GM19023 (cell line): ENCODE measurements around the gene HSPA12B.

ENCODE experiments used
- ATAC-seq: cut with Tn5 transposase; IDR thresholded peaks from one replicate; pipeline ENCODE4 v1.9.1; 2021; ENCODE audit warnings: mild to moderate bottlenecking, moderate library complexity; ENCODE audit not compliant: unreplicated experiment

HSPA12B gene

DNA sequence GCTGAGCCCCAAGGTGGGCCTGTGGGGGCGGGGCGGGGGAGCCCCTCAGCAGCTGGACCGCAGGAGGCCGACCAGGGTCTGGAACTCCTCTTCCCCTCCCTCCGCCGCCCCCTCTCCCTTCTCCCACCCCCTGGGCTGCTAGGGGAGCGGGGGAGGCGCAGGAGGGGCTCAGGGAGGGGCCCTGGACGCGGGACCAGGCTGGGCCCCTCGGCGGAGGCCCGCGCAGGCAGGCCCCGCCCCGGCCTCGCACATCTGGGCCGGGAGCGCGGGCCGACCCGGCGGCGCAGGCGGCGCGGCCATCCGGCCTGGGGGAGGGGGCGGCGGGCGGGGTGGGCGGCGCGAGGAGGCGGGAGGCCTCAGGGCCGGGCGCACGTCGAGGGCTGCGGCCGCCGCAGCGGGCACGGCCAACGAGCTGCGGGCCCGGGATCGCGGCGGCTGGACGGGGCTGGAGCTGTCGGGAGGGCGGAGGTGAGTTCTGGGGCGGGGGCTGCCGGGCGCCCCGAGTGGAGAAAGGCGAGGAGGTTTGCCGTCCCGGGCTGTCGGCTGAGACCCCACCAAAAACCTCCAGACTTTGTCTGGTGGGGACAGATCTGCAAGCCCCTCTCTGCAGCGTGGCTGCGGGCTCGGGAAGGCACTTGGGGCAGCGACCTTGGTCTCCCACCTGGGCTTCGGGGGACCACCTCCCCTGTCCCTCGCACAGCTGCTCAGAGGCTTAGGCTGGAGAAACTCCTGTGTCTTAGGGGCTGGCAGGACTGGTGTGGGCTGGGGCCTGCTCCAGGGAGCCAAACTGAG, at the start of gene HSPA12B:
Gene HSPA12B (plus strand): TSS at position 359 of the 792 bp plus-strand sequence. CDS start 5,990 bp downstream, outside the sequence.
- ATAC-seq: no peak

- no peak for ATAC-seq
Measured at GRCh38 chr20:3685341-3685740, 47.1 kb upstream of the HSPA12B start.

GRCh38 chr20:3686421-3686820, 46.1 kb upstream of the HSPA12B start:
- no peak for ATAC-seq

DNA sequence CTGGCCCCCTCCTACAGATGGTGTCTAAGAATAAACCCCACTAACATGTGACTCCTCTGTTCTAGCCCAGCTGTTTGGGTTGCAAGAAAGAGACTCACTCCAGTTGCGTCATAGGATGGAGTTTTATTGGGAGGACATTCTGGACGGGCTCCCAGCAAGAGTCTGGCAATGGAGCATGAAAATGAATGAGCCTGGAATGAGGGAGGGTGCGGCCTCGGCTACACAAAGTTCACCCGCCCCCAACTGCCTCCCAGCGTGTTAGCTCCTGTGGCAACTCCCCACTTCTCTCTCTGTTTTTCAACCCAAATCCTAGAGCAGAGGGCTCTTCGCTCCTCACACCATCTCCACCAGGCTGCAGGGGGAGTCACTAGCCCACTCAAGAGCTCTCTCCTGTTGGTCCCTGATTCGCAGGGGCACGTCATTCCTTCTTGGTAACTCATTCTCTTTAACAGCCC, 45.6 kb upstream of the HSPA12B start:
- ATAC-seq: no peak

DNA sequence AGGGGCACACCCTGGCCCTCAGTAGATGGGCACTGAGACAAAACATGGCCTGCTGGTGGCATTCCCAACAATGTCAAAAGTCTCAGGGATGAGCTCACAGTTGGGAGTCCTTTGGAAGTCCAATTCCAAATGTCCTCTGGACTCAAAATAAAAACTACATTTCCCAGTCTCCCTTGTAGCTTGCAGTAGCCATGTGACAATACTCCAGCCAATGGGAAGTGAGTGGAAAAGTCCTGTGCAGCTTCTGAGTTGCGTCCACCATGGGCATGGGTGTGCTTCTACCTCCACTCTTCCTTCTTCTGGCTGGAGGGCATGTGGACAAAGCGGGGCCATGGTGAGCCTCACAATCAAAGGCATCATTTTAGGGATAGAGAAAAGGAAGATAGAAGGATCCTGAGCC, 44.8 kb upstream of the HSPA12B start:
- ATAC-seq: no peak

GRCh38 chr20:3689978-3690377, 42.5 kb upstream of the HSPA12B start:
- ATAC-seq: no peak

DNA sequence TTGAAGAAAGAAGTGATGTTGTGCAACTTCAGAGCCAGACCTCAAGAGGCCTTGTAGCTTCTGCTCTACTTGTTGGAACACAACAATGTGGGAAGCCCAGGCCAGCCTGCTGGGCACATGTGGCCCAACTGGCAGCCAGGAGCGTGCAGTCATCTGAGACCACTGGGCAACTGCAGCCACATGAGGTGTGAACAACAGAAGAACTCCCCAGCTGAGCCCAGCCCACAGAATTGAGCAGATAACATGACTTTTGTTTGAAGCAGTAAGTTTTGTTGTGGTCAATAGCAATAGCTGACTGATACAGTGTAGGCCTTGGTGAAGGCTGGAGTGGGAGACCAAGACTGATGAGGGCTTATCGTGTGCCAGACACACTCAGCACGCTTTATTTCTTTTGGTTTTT, 42.1 kb upstream of the HSPA12B start:
- no peak for ATAC-seq

- ATAC-seq: no peak
Measured at GRCh38 chr20:3691306-3691705, 41.2 kb upstream of the HSPA12B start.

GRCh38 chr20:3691897-3692296, 40.6 kb upstream of the HSPA12B start:
- ATAC-seq: no peak

- ATAC-seq: no peak
Measured at GRCh38 chr20:3692706-3693294, 39.7 kb upstream of the HSPA12B start.

DNA sequence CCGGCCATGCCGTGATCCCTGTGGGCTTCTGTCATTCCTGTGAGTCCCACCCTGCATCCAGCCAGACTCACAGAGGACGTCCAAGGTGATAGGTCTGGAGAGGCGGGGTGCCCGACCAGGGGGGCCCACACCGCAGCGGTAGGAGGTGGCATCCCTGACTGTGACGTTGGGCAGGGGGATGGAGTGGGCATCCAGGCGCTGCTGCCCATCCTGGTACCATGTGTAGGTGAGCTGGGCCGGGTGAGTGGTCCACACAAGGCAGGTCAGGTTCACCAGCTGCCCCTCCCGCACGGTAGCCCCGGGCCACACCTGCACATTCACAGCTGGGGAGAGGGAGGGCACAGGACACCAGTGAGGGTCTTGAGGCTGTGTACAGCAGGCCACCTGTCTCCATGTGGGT, 39.1 kb upstream of the HSPA12B start:
- ATAC-seq: no peak

DNA sequence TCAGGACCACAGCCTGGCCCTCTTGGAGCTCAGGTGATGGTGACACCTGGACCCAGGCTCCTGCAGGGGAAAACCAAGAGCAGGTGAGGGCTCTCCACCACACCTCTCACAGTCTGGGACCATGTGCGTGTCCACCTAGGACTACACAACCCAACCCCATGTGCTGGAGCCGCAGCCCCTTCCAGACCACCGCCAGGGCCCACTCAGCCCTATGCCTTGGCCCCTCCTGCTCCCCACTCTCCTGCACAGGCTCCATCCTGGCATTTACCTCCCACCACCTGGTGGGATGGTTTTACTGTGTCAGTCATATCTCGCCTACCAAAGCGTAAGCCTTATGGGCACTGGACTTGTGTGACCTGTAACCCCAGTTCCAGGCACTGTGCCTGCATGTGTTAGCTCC, 37.6 kb upstream of the HSPA12B start:
- ATAC-seq: no peak

- ATAC-seq: no peak
Measured at GRCh38 chr20:3696200-3696599, 36.3 kb upstream of the HSPA12B start.

DNA sequence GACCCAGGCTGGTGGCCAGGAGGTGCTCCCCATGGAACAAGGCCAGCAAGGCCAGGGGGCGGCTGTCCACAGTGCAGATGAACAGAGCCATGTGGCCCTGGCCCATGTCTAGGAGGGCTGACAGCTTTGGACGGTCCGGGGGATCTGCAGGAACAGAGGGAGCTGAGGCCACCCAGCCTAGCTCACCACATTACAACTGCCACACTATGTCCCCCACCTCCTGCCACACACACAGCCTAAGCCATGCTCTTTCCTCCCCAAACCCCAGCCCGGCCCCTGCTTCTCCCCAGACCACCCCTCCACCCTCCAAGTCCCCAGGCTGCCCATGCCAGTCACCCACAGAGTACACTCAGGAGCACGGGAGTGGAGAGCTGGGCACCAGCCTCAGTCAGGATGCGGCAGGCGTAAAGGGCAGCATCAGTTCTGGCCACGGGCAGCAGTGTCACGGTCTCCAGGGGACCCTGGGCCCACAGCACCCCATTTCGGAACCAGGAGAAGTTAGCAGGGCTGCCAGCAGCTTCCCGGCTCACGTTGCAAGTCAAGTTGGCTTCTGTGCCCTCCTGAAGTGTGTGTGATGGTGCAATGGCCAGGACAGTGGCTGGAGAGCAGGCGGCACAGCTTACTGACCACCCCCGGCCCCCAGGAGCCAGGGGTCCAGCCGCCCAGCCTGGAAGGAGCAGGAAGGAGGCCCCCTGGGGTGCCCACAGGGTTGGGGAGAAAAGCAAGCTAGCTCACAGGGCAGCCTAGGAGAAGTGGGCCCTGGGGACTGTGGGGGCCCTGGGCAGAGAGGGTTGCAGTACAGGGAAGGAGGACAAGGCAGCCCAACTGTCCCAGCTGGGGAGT, 35.5 kb upstream of the HSPA12B start:
- ATAC-seq: no peak

- no peak for ATAC-seq
Measured at GRCh38 chr20:3697588-3698305, 34.7 kb upstream of the HSPA12B start.

DNA sequence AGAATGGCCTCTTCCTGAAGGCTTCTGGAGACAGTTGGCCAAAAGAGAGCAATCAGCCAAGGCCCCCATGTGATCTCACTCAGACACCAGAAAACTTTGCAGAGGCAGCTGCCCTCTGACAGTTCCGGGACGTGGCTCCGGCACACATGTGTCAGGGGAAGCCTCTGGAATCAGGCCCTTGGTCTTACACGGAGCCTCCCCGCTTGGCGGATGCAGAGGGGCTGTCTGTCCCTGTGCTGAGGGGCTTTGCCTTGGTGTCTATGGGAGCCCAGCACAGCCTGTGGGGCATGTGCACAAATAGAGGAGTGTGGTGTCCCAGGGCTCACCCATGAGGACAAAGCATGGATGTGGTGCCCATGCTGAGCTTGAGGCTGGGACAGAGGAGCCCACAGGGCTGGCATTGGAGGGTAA, 33.9 kb upstream of the HSPA12B start:
- ATAC-seq: no peak

DNA sequence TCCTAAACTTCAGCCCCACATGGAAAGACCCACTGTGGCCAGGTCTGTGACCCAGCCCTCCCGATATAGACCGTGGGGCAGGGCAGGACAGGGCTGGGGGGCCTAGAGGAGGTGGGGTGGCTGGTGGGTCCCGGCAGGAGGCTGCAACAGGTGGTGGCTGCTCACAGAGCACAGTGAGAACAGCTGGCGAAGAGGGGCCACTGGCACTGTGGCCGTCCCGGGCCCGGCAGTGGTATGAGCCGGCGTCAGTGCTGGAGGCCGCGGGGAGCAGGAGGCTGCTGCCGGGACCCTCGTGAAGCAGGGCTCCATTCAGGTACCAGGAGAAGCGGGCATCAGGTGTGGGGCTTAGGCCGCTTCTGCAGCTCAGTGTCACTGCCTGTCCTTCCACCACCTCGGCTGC, 33.4 kb upstream of the HSPA12B start:
- ATAC-seq: no peak

DNA sequence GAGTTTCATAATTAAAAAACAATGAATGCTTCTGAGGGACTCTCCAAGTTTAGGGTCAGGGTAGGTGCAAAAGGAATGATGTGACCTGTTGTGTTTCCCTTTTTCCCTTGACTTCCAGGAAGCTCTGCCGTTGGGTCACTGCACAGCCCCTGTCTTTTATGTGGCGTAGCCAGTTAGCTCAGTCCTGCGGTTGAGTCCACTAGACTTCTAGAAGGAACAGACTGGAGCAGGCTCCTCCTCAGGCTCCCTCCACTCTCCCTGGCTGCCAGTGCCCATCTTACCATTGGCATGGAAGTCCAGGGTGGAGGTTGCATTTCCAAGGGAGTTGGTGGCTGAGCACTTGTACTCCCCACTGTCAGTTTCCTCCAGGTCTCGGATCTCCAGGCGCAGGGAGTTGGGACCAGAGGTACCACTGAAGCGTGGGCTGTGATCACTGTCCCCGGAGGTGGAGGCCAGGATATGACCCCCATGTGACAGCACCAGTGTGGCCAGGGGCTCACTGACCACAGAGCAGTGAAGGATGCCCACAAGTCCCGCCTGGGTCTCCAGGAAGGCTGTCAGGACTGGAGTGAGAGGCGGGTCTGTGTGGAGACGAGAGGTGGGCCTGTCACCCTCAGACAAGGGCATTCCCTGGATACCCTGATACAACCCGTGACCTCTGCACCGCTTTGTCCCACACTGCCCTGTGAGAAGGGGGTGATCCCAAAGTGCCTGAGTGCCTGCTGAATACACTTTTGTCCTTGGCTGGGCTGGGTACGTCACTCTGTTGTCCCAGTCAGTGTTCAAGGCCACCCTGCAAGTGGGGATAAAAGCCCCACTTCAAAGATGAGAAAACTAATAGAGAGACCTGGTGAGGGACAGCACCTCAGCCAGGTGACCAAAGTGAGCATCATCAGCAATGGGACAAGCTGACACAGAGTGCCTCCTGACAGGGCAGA, 31.2 kb upstream of the HSPA12B start:
- no peak for ATAC-seq

GRCh38 chr20:3702611-3703391, 29.7 kb upstream of the HSPA12B start:
- no peak for ATAC-seq
